HG02610 (cell line): ENCODE data around the gene CERS6.
A peak's percentile ranks its signal among the peaks of the same experiment; 100 is the strongest.

ENCODE experiments used
- ATAC-seq: cut with Tn5 transposase; IDR thresholded peaks from one replicate; pipeline ENCODE4 v1.9.1; 2021; ENCODE audit warnings: mild to moderate bottlenecking, moderate library complexity; ENCODE audit not compliant: unreplicated experiment

The CERS6 gene

DNA sequence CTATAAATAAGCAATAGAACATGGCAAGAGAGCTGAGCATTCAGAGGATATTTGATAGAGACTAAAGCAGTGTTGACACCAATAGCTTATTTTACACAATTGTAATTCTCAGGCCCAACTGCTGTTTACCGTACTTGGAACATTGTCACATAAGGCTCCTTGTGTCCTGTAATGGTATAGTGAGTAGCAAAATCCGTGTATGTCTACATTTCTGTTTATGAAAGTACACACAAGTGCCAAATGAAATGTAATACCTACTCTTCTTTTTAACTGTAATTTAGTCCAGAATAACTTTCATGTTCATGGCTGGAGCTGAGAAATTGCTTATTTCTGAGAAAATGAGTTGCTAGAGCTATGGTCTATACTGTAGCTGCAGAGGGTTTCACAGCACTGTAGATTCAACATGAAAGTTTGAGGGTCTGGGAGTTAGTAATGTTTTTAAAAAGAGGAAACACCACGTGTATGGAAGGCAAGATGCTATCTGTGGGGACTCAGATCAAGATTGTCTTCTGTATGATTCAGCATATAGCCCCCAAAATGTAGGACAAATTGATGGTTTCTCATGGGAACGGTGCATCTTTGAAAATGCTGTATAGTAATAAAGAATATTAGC, 236.2 kb downstream of the CERS6 start:
- ATAC-seq = peak; percentile 89

DNA sequence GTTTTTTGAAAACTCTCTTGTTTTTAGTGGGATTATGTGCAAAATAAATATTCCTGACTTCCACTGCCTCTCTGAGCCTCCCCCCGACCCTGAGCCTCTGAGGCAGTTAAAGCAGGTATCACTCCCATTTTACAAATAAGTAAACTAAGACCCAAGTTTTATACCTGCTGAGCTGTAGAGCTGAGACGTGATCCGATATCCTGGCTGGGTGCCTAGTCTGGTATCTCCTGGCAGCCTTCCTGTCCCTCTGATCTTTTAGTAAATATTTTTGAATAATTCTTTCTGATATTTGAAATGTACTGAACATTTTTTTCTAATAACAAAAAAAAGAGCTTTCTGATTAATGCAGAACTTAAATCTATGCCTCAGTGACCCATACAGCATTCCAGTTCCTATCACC, 238.1 kb downstream of the CERS6 start:
- no peak for ATAC-seq

DNA sequence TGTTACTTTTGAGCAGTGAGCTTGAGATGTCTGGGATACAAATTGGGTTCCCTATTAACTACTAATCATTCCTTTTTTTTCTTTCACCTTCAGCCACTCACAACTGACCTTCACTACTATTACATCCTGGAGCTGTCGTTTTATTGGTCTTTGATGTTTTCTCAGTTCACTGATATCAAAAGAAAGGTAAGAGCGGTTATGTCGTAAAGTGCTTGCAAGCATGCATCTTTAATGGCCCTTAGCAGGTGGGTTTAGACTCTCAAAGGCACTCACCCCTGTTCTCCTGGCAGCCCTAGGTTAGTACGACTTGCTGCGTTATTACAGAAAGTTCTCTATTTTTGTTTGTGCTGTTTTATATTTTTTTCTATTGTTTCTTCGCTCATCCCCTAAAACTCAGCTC, 238.8 kb downstream of the CERS6 start:
- no peak for ATAC-seq

DNA sequence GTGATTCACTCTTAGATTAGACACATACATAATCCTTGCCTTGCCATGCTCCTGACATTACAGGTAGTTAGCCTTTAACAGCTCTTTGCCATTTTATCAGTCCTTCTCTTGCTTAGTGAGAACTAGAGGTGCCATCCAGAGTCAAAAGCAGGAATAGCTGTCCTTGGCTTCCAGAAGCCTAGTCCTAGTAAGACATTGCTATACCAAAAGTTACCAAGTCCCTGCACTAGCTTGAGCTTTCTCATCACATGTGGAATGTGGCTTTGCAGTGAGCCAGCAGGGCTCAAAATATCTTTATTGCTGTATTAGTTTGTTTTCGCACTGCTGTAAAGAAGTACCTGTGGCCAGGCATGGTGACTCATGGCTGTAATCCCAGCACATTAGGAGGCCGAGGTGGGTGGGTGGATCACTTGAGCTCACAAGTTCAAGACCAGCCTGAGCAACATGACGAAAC, 241.6 kb downstream of the CERS6 start:
- ATAC-seq = no peak

DNA sequence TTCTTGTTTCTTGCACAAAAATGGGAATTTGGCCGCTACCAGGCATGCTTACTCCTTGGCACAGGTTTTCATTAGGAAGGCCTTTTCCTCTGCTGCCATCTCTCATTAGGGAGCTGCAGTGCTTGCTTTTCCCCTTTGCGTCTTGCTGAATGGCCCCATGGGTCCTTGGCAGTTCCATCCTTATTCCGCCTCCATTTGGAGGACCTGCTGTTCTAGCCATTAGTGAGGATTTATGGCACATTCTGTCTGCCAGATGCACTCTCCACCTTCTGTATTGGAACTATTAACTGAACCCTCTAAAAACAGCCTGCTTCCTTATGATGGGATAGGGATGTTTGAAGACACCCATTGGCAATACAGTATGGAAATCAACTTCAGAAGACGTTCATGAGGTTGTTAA, 242.9 kb downstream of the CERS6 start:
- ATAC-seq = no peak

DNA sequence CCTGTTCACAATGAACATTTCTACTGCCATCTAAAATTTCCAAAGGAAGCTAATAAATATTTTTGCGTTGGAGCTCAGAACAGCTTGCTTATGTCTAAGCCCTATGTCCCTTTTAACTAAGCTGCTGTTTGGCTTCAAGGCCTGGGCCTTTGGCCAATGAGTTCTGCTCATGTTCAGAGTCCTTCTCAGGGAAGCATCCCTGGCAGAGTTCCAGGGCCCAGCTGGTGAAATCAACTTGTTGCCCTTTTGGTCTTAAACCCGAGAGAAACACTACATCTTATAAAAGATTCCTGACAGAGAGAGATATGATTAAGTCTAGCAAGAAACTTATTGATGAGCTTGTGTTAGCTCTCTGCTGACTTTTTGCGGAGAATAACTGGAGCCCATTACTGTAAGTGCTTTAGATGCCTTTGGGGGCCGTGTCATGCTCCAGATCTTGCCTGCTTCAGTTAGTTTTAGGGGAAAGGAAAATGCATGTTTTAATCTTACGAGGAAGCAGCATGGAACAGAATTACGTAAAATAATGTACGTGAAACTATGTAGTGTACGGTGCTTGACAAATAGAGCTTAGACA, 243.9 kb downstream of the CERS6 start:
- no peak for ATAC-seq

DNA sequence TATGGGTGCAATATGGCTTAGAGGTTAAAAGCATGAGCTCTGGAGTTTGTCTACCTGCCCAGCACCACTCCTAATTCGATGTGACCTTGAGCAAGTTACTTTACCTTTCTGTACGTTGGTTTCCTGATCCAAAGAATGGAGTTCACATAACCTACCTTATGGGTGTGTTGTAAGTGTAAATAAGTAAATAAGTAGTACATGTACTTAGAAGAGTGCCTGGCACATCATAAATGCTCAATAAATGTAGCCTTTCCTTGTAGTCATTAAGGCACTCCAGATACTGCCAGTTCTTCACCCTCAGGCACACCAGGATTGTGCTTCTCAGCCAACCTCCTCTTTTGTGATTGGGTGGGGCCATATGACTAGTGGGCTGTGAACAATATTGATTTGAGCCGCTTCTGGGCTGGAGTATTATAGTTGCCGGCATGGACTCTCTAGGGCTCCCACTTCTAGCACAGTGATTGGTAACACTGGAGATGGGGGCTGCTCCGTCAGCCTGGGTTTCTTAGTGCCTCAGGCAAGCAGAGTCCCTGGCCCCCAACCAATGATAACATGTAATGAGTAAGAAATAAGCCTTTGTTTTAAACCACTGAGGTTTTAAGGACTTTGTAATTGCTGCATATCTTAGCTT, 244.7 kb downstream of the CERS6 start:
- no peak for ATAC-seq

DNA sequence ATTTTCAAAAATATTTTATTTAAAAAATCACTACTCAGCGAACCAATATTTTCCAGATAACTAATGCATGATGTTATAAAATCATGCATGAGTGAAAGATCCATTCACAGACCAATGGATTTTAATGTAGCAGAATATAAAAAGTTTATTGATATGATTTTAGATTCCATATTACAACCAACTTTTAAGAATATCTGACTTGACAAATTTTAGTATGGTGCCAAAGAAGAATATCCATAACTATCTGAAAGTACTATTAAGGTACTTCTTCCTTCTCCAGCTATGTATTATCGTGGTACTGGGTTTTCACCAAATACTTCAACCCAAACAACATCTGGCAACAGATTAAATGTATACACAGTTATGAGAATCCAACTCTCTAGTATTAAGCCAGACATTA, 246.5 kb downstream of the CERS6 start:
- ATAC-seq = no peak

DNA sequence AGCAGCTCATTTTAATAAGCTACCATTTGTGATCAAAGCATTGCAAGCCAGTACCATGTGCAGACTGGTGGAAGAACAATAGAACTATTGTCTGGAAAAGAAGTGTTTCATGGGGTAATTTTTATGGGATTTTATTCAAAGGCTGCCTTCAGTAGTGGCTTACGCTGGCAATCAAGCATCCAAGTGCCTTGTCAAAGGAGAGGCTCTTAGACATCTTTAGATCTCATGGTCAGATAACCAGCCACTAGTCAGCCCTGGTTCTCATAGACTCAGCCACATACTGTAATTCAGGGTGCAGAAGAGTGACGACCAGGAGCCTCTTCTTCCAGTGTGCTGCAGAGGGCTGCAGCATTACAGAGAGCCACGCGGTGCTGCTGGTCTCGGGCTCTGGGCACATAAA, 247.9 kb downstream of the CERS6 start:
- no peak for ATAC-seq

DNA sequence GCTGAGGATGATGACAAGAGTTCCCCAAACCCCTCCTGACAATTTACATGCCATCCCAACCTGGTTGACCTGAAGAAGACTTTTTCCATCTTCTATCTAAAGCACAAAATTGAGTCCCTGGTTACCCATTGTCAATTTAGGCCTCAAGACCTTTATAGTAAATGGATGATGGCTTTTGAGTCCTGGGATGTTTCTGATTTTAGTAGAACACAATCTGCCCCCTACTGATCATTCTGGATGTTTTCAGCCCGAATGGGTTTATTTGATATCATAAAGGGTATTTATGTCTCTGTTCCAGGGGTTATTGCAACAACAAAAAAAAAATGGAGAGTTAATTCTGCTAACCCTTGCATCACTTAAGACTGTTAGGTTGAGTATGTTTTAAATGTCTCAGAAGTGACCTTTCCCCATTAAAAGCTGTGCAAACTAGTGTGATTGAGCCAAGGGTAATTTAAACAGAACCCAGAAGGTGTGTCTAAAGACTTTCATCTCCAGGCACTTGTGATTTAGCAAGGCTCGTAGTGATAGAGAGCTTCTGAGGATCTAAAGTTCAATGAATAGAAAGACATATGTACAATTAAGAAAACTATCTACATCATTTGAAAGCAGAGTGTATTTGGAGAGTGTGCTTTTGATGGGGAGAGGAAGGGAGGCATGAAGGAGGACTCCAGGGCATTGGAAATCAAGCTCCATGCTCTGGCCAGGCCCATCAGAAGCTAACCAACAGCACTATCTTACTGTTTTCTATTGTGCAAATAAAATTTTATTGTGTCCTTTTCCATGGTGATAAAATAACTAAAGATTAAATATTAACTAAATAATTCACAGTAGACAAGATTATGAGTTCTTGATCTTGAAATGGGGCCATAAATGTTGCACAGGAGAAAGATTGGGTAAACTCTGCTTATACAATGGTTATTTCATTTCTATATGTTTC, 249.7 kb downstream of the CERS6 start:
- ATAC-seq = no peak

DNA sequence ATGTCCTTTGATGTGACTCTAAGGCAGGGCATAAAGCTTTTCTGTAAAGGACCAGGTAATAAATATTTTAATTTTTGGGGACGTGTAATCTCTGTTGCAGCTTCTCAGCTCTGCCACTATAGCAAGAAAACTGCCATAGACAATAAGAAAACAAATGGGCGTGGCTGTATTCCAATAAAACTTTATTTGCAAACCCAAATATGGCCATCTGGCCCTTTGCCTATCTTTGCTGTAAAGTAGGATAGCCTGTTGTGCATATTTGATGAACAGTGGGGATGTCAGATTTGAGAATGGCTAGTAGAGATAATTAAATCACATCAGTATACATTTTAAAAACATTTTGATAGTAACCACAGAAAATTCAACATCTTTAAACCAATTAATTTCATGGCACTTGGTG, 250.7 kb downstream of the CERS6 start:
- ATAC-seq = no peak

DNA sequence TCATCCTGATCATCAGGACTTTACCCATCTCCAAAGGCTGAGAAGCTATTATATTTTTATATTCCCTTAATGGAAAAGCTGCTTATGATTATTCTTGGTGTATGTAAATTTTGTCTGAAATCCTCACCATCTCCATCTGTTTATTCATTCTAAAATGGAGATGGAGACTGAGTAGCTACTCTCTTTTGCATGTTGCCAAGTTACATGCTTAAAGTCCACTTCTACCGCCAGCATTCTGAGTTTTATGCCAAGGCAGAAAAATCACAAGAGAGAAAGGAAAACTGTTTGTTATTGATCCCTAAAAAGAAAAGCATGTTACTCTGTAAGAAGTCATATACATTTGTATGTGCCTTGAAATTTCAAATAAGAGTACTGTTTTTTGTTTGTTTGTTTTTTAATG, 252.0 kb downstream of the CERS6 start:
- ATAC-seq = no peak

DNA sequence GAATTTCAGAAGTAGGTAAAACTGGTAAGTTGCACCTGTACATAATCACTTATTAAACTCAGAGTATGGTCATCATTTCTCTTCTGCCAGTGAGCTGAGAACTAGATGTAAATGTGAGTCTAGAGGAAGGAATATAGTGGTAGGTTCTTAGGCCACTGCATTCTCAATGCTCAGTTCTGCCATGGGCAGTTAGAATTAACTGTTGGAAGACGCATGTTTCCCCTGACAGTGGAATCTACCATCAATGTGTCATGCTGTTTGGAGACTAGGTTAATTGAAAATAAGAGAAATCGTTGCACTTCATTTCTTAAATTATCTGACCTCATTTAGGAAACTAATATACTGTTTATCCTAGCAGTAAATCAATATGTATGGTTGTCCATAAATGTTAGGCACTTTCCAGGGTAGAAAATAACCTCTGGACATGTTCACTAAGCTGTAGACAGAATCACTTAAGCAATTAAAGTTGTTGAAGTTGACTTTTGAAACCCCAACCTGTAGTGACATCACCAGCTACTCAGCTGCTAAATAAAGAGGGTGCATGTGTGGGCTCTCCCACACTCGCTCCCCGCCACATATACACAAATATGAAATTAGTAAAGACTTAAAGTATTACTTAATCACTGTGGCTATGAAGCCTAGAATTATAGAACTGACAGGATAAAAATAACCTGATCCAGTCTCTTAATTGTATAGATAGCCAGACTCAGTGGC, 254.8 kb downstream of the CERS6 start:
- no peak for ATAC-seq

DNA sequence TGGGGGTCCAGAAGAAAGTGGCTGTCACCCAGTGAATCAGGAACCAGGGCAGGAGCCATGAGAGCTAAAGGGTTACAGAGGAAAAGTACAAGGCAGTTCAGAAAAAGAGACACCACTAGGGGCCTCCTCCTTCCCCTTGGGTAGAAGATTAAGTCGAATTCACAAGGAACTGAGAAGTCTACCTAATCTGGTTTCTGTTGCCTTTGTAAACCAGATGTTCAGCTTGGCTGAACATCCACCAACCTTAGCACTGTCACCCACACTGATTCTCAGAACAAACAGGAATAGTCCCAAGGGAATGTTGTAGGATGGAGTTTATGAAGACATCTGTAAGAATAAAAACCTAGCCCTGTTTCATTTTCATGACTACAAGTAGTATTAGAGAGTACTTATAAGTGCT, 256.0 kb downstream of the CERS6 start:
- peak; percentile 99 for ATAC-seq

DNA sequence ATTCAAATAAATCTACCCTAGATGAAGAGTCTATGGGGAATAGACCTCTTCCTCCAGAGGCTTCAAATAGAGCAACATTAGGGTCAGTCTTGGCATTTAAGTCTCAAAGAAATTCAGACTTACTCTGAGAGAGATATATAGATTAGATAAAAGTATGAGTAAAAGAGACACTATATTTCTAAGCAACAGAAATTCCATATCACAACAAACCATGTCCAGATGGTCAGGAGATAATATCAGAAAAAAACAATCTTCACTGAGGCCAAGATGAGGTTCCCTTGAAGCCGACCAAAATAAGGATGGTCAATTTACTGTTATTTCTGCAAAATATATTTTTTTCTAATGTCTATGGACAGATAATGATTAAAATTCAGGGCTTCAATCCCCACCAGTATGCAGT, 257.3 kb downstream of the CERS6 start:
- ATAC-seq = no peak

DNA sequence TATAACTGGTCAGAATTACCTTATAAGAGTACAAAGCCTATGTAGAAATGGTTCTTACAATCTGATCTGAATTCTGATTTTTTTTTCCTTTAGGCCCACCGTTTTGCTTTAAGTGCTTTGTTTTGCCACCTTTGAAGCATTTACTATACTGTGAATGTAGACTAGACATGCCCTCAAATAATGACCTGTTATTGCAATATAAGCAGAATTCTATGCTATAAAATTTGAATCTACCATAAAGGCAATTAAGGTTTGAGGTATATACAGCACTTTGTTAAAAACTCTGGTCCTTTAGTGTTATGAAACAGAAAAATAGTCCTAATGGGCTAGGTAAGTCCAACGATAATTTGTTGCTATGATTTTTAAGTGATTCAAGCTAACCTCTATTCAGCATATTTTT, 259.8 kb downstream of the CERS6 start:
- ATAC-seq = no peak

DNA sequence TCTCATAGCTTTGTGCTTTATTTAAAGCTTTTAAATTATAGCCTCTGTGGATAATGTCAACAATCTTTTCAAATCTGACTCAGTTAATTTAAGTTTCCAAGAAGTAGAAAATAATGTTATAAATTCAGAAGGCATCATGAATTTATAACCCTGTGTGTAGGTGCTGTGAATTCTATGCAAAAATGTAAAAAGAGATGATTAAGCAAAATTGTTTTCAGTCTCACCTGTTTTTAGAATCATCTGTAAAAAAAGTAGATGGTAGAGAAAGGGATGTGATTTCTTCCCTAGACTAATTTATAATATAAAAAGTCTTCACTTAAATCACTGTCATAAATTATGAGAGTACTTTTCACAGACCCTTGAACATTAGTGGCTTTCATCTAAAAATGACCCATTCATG, 260.8 kb downstream of the CERS6 start:
- no peak for ATAC-seq

DNA sequence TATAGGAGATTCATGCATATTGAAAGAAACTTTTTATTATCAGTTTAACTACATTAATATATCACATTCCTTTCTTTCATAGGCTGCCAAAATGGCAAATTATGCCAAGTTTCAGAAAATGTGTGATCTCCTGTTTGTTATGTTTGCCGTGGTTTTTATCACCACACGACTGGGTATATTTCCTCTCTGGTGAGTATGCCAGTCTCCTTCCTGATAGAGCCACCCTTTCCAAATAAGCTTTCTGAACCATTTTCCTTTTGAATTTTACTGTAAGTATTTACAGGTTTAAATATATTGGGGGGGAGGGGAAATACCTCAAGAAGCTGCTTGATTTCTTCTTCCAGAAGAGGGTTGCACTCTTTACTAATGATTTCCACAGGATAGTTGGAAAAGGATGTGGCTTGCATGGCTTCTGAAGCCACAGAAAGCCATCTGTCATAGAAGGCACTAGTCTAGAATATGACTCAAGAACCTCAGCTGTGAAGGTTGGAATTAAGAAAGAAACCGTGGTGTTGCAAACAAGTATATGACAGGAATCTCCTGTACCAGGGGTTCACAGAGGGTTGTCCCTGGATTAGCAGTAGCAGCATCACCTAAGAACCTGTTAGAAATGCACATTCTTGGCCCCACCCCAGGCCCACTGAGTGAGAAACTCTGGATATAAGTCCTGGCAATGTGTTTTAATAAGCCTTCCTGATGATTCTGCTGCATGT, 261.9 kb downstream of the CERS6 start:
- ATAC-seq = no peak

DNA sequence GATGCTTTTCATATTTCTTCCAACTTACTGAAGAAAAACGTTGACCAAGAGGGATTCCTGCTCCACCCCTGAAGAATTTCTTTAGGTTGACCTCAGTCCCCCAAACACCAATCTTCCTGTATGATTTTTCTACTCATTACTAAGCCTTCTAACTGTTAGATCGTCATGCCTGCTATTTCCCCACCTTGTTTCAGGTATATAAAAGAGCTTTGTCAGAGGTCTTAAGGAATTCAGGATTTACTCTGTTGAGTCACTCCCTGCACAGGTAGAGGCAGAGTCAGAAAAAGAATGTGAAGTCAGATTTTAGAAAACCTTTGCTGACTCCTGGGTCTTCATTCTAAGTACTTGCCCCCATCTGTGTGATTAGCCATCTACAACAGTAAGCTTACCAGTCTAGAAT, 262.6 kb downstream of the CERS6 start:
- no peak for ATAC-seq

DNA sequence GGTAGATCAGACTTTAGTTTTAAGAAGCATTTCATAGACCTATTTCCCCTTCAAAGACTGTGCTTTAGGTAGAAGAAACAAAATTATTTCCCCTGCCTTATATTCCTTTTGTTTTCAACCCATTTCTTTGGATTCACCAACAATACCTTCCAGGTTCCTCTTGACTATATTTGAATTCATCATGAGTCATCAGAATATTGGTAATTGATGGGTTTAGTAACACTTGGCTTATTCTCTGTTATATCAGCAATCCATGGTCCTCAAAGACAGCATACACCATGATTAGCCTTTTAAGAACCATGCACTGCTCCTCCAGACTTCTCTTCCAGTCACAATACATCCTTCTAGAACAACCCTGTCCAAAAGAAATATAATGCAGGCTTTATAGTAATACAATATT, 263.4 kb downstream of the CERS6 start:
- ATAC-seq = no peak
